ENCODE results near the gene USP1. TPM values are rescaled to one million over a fixed set of nuclear protein-coding genes. Genes with fewer than 3 reads are reported as not detected.
A peak's percentile ranks its signal among the peaks of the same experiment; 100 is the strongest.

The USP1 gene
- total RNA-seq, 1 donor from 2014 or later: 34.2 TPM

DNA sequence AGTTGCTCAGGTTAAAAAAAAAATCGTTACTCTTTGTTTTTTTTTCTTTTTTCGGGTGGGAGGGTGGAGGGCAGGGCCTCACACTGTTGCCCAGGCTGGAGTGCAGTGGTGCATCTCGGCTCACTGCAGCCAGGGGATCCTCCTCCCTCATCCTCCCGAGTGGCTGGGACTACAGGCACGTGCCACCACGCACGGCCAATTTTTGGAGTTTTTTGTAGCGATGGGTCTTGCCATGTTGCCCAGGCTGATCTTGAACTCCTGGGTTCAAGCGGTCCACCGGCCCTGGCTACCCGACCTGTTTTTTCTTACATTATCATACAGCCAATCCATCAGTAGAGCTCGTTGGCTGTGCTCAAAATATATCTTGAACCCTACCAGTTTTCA lies 2.2 kb upstream of the USP1 start:
- no peak overlapping the region for H3K27ac Mint-ChIP-seq

DNA sequence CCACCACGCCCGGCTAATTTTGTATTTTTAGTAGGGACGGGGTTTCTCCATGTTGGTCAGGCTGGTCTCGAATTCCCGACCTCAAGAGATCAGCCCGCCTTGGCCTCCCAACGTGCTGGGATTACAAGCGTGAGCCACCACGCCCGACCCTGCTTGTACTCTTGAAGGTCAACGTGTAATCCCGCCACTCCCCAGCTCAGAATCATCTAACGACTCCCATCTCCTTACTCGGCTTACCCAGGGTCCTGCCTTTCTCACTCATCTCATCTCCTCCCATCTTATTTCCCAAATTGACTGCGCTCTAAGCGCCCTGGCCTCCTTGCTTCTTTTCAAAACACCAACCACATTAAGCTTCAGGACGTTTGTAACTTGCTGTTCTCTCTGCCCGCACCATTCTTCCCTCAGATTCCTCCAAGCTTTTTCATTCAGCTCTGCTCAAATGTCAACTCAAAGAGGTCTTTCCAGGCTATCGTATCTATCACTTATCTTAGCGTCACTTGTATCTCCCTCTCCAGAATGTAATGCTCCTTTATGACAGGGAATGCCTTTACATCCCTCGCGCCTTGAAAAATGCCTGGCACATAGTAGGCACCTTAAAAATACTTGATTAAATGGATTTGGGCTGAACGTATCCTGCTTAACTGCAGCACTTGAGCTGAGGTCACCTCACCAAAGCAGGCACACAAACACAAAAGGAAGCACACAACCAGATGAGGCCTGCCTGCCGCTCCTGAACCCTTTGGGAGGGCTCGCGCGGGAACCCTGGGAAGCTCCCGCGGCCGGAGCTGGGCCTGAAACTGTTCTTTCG lies 1.4 kb upstream of the USP1 start:
- H3K36me3 Mint-ChIP-seq (ENCODE audit: insufficient read depth): peaks cover 2% of the 10 kb centered on the region
- peak overlapping the region; percentile 84 for H3K4me3 Mint-ChIP-seq (ENCODE audit: low read depth)
- no peak for DNase-seq (ENCODE audit: low spot score, unreplicated experiment)
- peak overlapping the region; percentile 100 for H3K27ac Mint-ChIP-seq
- no peaks in the 10 kb centered on the region for H3K27me3 Mint-ChIP-seq
- TF ChIP-seq, protein P1, sequence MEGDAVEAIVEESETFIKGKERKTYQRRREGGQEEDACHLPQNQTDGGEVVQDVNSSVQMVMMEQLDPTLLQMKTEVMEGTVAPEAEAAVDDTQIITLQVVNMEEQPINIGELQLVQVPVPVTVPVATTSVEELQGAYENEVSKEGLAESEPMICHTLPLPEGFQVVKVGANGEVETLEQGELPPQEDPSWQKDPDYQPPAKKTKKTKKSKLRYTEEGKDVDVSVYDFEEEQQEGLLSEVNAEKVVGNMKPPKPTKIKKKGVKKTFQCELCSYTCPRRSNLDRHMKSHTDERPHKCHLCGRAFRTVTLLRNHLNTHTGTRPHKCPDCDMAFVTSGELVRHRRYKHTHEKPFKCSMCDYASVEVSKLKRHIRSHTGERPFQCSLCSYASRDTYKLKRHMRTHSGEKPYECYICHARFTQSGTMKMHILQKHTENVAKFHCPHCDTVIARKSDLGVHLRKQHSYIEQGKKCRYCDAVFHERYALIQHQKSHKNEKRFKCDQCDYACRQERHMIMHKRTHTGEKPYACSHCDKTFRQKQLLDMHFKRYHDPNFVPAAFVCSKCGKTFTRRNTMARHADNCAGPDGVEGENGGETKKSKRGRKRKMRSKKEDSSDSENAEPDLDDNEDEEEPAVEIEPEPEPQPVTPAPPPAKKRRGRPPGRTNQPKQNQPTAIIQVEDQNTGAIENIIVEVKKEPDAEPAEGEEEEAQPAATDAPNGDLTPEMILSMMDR (IDR thresholded peaks at IDR 0.05; ENCODE audit: unreplicated experiment): no peak
- H3K9me3 Mint-ChIP-seq (ENCODE audit: low read depth): peaks cover 3% of the 10 kb centered on the region
- peaks cover 18% of the 10 kb centered on the region for H3K4me1 Mint-ChIP-seq (ENCODE audit: low read depth)

More for the DNA sequence above, 2.2 kb upstream of the USP1 start:
- DNase-seq (ENCODE audit: low spot score, unreplicated experiment): no peak
- Mint-ChIP-seq H3K9me3 (ENCODE audit: low read depth) (peaks cover 3% of the 10 kb centered on the region), H3K4me3 (ENCODE audit: low read depth) (peak overlapping the region; percentile 27), H3K36me3 (ENCODE audit: insufficient read depth) (peaks cover 2% of the 10 kb centered on the region), H3K27me3 (no peaks in the 10 kb centered on the region), H3K4me1 (ENCODE audit: low read depth) (peaks cover 15% of the 10 kb centered on the region)
- TF ChIP-seq, protein P1 (IDR thresholded peaks at IDR 0.05; ENCODE audit: unreplicated experiment): no peak

DNA sequence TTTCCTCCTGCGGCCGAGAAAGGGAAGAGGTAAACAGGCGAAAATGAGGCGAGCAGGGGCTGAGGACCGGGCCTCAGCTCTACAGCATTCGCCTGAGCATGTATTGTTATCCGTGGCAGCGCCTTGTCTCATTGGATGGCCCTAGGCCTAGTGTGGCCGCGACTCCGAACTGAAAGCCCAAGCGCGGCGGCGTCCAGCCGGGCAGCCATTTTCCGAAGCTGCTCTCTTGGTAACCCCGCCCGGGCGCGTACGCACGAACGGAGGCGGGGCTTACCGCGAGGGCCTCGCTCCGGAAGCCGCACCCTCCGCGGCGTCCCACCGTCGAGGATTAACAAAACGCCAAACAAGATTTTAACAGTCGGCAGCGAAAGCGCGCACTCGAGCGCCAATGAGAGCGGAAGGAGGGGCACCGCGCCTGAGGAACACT lies 797 bp upstream of the USP1 start:
- TF ChIP-seq, protein P1 (IDR thresholded peaks at IDR 0.05; ENCODE audit: unreplicated experiment): no peak
- H3K27ac Mint-ChIP-seq: peak overlapping the region; percentile 100
- no peaks in the 10 kb centered on the region for H3K27me3 Mint-ChIP-seq
- peaks cover 20% of the 10 kb centered on the region for H3K4me1 Mint-ChIP-seq (ENCODE audit: low read depth)
- peaks cover 2% of the 10 kb centered on the region for H3K36me3 Mint-ChIP-seq (ENCODE audit: insufficient read depth)
- peak overlapping the region; percentile 84 for H3K4me3 Mint-ChIP-seq (ENCODE audit: low read depth)
- peaks cover 3% of the 10 kb centered on the region for H3K9me3 Mint-ChIP-seq (ENCODE audit: low read depth)
- peak; percentile 92 for DNase-seq (ENCODE audit: low spot score, unreplicated experiment)

DNA sequence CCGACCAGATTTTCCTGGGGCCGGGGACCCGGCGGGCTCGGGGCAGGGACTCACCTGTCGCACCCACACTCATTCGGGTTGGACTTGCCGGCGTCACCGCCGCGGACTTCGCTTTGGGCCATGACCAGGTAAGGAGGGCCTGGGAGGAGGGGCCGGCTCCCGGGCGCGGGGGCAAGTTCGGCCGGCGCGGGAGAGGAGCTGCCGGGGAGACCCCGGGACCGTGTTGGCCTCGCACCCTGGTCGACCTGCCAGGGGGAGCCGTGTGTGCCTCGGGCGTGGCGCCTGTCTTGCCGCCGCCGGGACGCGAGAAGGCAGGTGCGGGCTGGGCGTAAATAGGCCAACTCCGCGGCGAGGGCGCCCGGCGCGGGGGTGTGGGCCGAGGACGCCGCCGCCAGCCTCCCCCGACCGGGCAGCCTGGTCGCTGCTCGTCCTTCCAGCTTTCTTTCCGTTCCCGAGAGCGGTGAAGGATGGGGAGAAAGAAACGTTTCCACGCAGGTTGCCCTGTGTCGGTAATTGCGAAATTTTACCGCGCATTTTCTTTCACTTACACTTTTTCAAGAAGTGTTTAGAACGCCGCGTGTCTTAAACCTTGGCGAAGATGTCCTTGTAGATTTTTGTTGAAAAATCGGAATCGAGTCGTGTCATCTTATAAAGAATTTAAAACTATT lies 558 bp downstream of the USP1 start:
- no peaks in the 10 kb centered on the region for H3K27me3 Mint-ChIP-seq
- TF ChIP-seq, protein P1 (IDR thresholded peaks at IDR 0.05; ENCODE audit: unreplicated experiment): no peak
- peak overlapping the region; percentile 84 for H3K4me3 Mint-ChIP-seq (ENCODE audit: low read depth)
- peaks cover 6% of the 10 kb centered on the region for H3K36me3 Mint-ChIP-seq (ENCODE audit: insufficient read depth)
- no peak for DNase-seq (ENCODE audit: low spot score, unreplicated experiment)
- peaks cover 20% of the 10 kb centered on the region for H3K4me1 Mint-ChIP-seq (ENCODE audit: low read depth)
- peaks cover 3% of the 10 kb centered on the region for H3K9me3 Mint-ChIP-seq (ENCODE audit: low read depth)
- H3K27ac Mint-ChIP-seq: peak overlapping the region; percentile 100

DNA sequence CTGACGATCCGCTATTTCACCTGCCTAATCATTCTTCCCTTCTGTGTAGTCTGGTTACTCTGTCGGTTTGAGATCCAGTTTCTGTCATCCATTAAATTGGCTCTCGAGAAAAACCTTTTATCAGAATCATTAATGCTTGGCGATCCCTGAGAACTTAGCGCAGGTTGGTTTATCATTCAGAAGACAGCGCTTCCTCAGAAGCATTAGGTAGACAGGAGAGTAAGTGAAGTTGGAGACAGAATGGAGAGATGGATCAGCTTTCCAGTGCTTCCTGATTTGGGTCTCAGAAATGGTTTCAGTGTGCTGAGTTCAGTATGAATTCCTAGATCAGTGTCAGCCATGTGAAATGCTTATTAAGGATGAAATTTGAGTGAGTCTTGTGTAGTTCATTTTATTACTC lies 1.3 kb downstream of the USP1 start:
- DNase-seq (ENCODE audit: low spot score, unreplicated experiment): no peak
- peak overlapping the region; percentile 78 for H3K27ac Mint-ChIP-seq
- TF ChIP-seq, protein P1 (IDR thresholded peaks at IDR 0.05; ENCODE audit: unreplicated experiment): no peak
- H3K27me3 Mint-ChIP-seq: no peaks in the 10 kb centered on the region
- peaks cover 6% of the 10 kb centered on the region for H3K36me3 Mint-ChIP-seq (ENCODE audit: insufficient read depth)
- peak overlapping the region; percentile 84 for H3K4me3 Mint-ChIP-seq (ENCODE audit: low read depth)
- peaks cover 20% of the 10 kb centered on the region for H3K4me1 Mint-ChIP-seq (ENCODE audit: low read depth)
- H3K9me3 Mint-ChIP-seq (ENCODE audit: low read depth): peaks cover 3% of the 10 kb centered on the region
